ENCODE data around the gene CAMK1D.

The CAMK1D gene

DNA sequence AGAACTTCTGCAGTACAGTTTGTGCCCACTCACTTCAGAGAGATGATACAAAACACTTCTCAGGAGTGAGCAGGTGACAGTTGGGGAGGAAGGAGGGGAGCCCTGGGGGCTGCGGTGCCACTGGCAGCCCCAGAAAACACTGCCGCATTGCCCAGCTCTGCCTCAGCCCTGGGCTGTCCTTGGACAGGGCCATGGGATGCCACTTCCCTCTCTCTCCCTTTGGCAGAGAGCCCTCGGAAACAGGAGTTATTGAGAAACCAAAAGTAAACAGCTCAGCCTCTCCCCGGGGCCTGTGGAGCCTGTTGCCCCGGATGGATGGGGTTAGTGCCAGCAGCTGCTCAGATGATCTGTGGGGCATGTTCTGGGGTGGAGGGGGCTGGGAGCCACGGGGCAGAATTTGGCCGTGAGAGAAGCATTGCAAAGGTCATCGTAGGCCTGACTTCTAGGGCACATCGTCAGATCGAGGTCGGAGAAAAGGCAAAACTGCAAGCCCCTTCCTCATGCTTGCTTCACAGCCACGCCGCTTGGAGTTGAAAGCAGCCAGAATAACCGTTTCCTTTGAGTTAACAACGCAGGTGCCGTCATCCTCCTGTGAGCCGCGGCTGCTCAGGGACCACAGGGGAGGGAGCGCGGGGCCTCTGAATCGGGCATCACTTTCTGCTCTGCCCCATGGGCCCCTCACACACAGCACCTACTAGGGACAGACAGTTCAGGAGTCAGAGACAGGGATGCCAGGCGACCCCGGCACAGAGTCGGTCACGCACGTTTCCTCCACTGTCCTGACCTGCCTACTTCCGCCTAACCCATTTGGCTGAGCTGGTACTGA lies 256.4 kb downstream of the CAMK1D start:
- DNase-seq (peak; percentile 58 to 68), ATAC-seq (peak; percentile 89)
- H3K27me3 Mint-ChIP-seq = no peaks in the 10 kb centered on the region
- peaks cover 32% of the 10 kb centered on the region for H3K4me1 Mint-ChIP-seq
- no peaks in the 10 kb centered on the region for H3K9me3 Mint-ChIP-seq
- H3K27ac Mint-ChIP-seq = peak overlapping the region; percentile 94 to 98
- H3K4me3 Mint-ChIP-seq = peak overlapping the region; percentile 78 to 85

DNA sequence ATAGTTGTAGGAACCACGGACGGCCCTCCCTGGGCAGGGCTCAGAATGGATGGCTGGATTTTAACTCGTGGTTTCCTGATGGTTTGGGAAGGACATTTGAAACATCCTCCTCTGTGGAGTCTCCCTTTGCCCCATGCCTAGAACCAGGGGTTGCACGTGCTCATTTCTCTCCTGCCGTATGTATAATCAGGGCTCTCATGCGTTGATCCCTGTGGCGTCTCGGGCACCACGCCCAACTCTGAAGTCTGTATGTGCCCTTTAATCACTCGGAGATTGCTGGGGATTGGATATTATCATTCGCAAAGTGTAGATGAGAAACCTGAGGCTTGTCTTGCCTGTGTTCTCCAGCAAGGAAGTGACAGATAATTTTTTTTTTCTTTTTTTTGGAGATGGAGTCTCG lies 257.1 kb downstream of the CAMK1D start:
- H3K9me3 Mint-ChIP-seq = no peaks in the 10 kb centered on the region
- H3K27me3 Mint-ChIP-seq = no peaks in the 10 kb centered on the region
- DNase-seq (peak in 1 of 2 donors; percentile 9), ATAC-seq (no peak)
- peak overlapping the region; percentile 94 to 98 for H3K27ac Mint-ChIP-seq
- peak overlapping the region; percentile 78 to 85 for H3K4me3 Mint-ChIP-seq
- peaks cover 32% of the 10 kb centered on the region for H3K4me1 Mint-ChIP-seq

DNA sequence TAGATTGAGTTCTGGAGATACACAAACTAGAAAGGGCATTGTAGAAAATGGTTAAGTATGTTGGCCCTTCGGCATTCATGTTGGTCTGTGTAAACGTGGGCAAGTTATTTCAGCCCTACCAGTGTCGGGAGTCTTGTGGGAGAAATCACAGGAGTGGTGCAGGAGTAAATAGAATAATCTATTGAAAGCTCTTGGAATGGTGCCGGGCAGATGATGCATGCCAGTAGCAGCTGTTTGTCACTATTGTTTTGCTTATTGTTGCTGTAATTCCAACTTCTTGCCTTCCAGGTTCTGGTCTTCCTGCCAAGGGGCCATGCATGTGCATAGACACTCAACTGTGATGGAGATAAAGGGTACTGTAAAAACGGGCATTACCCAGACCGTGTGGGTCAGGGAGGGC lies 259.4 kb downstream of the CAMK1D start:
- ATAC-seq = no peak
- DNase-seq = no peak
- H3K27me3 Mint-ChIP-seq = no peaks in the 10 kb centered on the region
- H3K9me3 Mint-ChIP-seq = no peaks in the 10 kb centered on the region
- H3K27ac Mint-ChIP-seq = no peak overlapping the region
- H3K4me1 Mint-ChIP-seq = peaks cover 26% of the 10 kb centered on the region
- H3K4me3 Mint-ChIP-seq = no peak overlapping the region

DNA sequence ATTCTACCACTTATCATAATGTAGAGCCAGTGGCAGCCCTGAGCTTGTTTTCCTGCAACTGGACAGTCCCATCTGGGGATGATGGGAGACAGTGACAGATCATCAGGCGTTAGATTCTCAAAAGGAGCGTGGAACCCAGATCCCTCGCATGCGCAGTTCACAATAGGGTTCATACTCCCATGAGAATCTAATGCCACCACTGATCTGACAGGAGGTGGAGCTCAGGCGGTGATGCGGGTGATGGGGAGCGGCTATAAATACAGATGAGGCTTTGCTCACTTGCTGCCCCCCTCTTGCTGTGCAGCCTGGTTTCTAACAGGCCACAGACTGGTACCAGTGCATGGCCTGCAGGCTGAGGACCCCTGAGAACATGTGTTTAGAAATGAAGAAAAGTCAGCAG lies 260.1 kb downstream of the CAMK1D start:
- Mint-ChIP-seq H3K9me3 (no peaks in the 10 kb centered on the region), H3K27me3 (no peaks in the 10 kb centered on the region), H3K27ac (no peak overlapping the region), H3K4me3 (no peak overlapping the region), H3K4me1 (peaks cover 26% of the 10 kb centered on the region)
- DNase-seq = no peak
- ATAC-seq = no peak

DNA sequence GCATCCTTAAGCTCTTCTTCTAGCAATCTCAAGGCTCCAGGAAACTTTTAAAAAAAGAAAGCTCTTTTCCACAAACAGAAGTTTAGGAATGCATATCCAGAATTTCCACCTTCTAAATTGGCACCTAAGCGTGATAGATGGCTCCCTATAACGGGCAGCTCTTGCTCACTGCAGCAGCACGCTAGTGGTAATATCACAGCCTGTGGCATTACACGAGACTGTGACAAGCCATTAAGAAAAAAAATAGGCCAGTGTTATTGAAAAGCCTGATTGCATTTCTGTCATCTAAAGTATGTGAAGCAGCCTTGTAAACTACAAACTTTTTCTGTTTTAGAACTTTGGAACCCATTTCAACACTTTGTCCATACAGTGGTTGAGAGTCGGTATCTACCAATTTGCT lies 263.8 kb downstream of the CAMK1D start:
- no peaks in the 10 kb centered on the region for H3K4me1 Mint-ChIP-seq
- H3K4me3 Mint-ChIP-seq = no peak overlapping the region
- H3K27ac Mint-ChIP-seq = no peak overlapping the region
- no peak for ATAC-seq
- no peaks in the 10 kb centered on the region for H3K9me3 Mint-ChIP-seq
- DNase-seq = no peak
- no peaks in the 10 kb centered on the region for H3K27me3 Mint-ChIP-seq

DNA sequence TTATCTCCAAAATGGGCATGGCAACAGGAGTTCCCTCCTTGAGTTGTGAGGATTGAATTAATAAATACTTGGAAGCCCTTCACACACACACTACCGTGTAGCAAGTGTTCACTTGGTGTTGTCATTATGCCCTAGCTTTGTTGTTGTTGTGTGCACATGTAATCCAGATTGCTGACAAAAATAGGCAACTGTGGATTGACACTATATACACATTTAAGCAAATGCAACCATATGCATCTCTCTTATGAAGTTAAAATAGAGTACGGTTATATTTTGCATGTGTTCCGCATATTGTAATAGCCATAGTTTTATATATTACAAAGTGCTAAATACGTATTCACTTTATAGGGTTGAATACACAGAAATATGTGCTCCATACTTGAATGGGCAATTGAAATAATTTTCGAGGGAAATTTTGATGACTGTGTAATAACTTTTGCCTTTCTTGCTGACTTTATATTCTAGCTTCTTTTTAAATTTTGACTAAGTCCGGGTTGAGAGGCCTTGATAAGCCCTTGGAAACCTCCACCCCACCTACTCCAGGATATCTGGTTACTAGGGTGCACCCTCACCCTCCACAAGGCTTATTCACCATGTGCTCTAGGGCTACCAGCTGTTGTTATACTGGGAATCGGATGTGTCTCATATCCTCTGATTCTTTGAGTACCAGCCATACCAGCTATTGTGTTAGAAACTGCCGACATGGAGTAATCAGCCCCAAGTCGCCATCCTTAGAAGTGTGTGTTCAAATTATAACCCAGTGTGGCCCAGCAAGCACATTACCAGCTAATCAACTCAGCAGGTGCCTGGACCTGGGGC lies 265.0 kb downstream of the CAMK1D start:
- H3K9me3 Mint-ChIP-seq = no peaks in the 10 kb centered on the region
- H3K27ac Mint-ChIP-seq = no peak overlapping the region
- H3K27me3 Mint-ChIP-seq = no peaks in the 10 kb centered on the region
- H3K4me3 Mint-ChIP-seq = no peak overlapping the region
- ATAC-seq = no peak
- no peaks in the 10 kb centered on the region for H3K4me1 Mint-ChIP-seq
- no peak for DNase-seq

DNA sequence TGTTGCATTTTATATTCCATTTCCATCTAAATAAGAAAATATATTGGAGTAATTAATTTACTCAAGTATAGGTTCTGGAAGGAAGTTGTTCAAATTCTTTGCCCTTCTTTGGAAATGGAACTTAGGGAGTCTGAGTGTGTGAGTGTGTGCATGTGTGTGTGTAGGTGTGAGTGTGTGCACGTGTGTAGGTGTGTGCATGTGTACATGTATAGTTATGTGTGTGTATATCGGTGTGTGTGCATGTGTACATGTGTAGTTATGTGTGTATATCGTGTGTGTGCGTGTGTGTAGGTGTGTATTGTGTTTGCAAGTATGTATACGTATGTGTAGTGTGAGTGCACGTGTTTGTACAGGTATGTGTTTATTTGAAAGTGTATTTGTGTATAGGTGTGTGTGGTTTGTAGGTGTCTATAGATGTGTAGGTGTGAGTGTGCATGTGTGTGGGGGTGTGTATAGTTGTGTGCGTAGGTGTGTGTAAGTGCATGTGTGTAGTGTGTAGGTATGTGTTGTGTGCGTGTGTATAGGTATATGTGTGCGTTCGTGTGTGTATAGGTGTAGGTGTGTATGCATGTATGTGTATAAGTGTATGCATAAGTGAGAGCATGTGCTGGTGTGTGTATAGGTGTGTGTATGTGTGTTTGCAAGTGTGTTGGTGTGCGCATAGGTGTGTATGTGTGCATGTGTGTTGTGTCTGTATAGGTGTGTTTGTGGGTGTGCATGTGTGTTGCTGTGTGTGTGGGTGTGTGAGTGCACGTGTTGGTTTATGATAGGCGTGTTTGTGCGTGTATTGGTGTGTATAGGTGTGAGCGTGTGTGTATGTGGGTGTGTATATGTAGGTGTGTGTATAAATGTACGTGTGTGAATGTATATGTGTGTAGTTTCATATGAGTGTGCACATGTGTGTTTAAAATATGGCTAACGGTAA lies 266.2 kb downstream of the CAMK1D start:
- Mint-ChIP-seq H3K4me3 (no peak overlapping the region), H3K27me3 (no peaks in the 10 kb centered on the region), H3K9me3 (no peaks in the 10 kb centered on the region), H3K27ac (no peak overlapping the region), H3K4me1 (no peaks in the 10 kb centered on the region)
- ATAC-seq (no peak), DNase-seq (no peak)

DNA sequence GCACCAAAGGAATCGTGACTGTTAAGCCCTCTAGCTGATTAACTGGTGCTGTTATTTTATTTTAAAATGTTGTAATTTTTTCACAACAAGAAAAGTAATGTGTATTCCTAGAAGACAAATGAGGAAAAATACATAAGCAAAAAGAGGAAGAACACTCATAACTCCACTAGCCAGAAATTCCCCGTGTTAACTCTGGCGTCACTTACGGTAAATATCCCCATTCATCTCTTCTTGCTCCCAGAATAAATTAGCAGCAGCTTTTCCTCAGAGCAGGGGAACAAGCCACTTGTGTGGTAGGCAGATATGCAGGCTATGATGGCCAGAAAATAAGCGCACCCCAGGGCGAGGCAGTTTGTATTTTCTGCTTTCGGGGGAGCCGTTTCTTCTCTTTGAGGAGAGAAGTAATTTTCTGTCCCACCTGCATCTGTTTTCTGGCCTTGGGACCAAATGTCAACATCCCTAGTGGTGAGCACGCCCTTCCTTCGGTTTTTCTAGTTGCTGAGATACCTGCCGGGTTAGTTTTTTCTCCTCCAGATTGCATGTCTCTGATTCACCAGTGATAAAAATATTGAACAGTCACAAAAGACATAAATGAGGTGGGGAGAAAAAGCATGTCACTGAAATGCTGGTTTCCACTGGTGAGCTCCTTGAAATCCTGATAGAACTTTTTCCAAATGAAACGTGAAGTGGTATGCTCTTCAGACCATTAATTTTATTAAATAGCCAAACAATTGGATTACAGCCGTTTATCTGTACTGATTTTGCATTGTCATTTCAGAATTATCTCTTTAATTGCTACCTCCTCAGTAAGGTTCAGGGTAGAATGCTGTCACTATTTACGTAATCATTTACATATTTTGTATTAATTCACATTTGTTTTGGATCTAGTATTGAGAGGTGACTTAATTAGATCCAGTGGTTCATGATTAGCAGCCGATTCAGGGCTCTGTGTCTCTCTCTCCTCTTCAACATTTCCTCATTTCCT lies 268.1 kb downstream of the CAMK1D start:
- ATAC-seq (no peak), DNase-seq (no peak)
- H3K27ac Mint-ChIP-seq = no peak overlapping the region
- no peaks in the 10 kb centered on the region for H3K9me3 Mint-ChIP-seq
- no peaks in the 10 kb centered on the region for H3K27me3 Mint-ChIP-seq
- H3K4me1 Mint-ChIP-seq = no peaks in the 10 kb centered on the region
- no peak overlapping the region for H3K4me3 Mint-ChIP-seq

DNA sequence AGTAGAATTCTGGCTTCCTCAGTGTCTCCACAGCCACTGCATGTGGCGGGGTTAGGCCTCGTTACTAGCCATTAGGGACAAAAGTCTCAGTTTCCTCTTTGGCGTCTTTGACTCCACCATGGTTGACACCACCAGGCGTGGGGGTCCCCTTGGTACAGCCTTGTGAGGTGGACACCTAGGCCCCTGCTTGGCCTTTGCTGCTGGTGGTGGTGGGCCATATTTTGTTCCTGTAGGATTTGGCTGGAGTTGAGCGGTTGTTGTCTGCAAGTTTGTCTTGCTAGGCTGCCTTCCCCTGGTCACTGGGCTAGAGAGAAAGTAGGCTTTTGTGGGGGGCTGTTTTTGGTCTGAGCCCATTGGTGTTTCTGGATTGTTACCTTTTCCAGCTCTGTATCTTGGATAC lies 272.7 kb downstream of the CAMK1D start:
- no peaks in the 10 kb centered on the region for H3K4me1 Mint-ChIP-seq
- no peak overlapping the region for H3K27ac Mint-ChIP-seq
- DNase-seq (no peak), ATAC-seq (no peak)
- no peaks in the 10 kb centered on the region for H3K27me3 Mint-ChIP-seq
- H3K4me3 Mint-ChIP-seq = no peak overlapping the region
- H3K9me3 Mint-ChIP-seq = no peaks in the 10 kb centered on the region

DNA sequence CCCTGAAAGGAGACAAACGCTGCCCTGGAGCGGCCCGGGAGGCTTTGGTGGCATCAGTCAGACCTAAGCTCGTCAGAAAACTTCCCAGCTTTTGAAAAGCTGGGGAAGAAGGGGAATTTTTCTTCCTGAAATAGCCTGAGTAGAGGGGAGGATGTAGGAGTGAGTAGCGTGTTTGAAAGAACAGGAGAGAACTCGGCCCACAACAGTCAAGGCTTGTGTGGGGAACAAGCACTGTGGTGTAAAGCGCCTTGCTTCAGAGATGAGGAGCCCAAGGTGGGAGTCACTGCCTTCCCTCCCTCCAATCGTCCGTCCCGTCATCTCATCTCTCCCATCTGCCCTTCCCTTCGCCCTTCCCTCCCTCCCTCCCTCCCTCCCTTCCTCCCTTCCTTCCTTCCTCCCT lies 273.3 kb downstream of the CAMK1D start:
- Mint-ChIP-seq H3K27me3 (no peaks in the 10 kb centered on the region), H3K27ac (no peak overlapping the region), H3K9me3 (no peaks in the 10 kb centered on the region), H3K4me1 (no peaks in the 10 kb centered on the region), H3K4me3 (no peak overlapping the region)
- no peak for ATAC-seq
- no peak for DNase-seq

DNA sequence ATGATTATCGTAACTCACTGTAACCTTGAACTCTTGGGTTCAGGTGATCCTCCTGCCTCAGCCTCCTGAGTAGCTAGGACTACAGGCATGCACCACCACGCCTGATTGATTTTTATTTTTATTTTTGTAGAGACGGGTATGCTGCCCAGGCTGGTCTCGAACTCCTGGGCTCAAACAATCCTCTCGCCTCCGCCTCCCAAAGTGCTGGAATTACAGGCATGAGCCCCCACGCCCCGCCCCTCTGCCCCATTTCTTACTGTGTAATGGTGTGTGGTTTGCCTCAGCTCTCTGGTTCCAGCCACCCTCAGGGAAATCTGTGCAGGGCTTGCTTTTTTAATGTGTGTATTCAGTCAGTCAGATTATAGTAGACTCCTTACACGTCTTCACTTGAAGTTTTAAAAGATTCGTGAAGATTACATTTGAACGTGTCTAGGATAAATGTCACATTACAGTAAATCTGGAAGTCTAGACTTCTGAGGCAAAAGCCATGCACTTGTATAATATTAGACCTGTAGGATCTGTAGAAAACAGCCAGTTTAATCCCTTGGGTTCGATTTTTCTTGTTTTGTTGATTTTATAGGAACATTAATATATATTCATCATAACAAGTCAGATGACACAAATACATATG lies 276.2 kb downstream of the CAMK1D start:
- Mint-ChIP-seq H3K27me3 (no peaks in the 10 kb centered on the region), H3K27ac (no peak overlapping the region), H3K9me3 (no peaks in the 10 kb centered on the region), H3K4me1 (peaks cover 16% of the 10 kb centered on the region), H3K4me3 (no peak overlapping the region)
- DNase-seq (no peak), ATAC-seq (no peak)

DNA sequence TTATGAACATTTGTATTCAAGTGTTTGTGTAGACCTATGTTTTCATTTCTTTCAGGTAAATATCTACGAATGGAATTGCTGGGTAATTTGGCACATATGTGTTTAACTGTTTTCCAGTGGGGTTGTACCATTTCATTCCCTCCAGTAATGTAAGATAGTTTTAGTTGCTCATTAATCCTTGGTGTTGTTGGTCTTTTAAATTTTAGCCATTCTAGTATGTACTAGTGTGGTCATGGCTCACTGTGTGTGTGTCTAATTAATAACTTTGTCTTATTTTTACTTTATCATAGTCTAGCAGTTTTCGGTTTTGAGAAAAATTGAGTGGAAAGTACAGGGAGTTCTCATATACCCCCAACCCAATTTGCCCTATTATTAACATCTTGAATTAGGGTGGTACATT lies 278.8 kb downstream of the CAMK1D start:
- Mint-ChIP-seq H3K27ac (no peak overlapping the region), H3K27me3 (no peaks in the 10 kb centered on the region), H3K4me3 (no peak overlapping the region), H3K4me1 (peaks cover 16% of the 10 kb centered on the region), H3K9me3 (no peaks in the 10 kb centered on the region)
- DNase-seq = no peak
- ATAC-seq = no peak

DNA sequence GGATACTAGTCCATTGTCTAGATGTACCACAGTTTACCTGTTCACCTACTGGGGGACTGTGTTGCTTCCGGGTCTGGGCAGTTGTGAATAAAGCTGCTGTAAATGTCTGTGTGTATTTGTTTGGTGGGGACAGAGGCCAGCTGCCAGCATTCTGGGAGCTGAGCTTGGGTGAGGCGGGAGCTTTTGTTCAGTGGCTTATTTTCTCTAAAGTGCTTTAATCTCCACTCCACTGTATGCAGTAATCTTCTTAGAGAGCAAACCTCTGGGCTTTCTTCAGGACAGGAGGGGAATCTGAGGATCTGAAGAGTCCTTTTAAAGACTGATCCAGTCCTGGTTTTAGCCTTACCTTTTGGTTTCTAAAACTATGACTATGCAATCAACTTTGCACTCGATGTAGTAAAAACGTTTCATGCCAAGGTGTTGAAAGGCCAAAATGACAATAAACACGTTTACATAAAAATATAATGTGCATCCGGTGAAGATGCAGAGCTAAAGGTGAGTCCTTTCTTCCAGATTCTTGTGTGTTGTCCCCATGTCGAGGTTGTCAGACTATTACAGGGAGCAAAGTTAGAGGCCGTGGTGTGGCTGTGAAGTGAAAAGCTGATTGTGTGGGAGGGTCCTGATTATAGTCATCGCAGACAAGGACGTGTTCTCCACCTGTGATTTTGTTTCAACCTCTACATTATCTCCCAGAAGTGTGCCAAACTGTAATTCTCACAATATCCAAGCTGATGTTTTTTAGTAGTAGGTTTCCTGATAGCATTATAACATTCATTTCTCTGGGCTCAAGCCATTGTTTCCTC lies 279.8 kb downstream of the CAMK1D start:
- DNase-seq = no peak
- no peaks in the 10 kb centered on the region for H3K9me3 Mint-ChIP-seq
- no peak for ATAC-seq
- H3K27ac Mint-ChIP-seq = peak overlapping the region in 1 of 2 donors; percentile 52
- H3K4me3 Mint-ChIP-seq = no peak overlapping the region
- no peaks in the 10 kb centered on the region for H3K27me3 Mint-ChIP-seq
- H3K4me1 Mint-ChIP-seq = peaks cover 18% of the 10 kb centered on the region
